ENCODE data around the gene CLEC3B.

The CLEC3B gene

GRCh38 chr3:45041666-45042065 is 15.6 kb downstream of the CLEC3B start:
- TF ChIP-seq, protein P1, sequence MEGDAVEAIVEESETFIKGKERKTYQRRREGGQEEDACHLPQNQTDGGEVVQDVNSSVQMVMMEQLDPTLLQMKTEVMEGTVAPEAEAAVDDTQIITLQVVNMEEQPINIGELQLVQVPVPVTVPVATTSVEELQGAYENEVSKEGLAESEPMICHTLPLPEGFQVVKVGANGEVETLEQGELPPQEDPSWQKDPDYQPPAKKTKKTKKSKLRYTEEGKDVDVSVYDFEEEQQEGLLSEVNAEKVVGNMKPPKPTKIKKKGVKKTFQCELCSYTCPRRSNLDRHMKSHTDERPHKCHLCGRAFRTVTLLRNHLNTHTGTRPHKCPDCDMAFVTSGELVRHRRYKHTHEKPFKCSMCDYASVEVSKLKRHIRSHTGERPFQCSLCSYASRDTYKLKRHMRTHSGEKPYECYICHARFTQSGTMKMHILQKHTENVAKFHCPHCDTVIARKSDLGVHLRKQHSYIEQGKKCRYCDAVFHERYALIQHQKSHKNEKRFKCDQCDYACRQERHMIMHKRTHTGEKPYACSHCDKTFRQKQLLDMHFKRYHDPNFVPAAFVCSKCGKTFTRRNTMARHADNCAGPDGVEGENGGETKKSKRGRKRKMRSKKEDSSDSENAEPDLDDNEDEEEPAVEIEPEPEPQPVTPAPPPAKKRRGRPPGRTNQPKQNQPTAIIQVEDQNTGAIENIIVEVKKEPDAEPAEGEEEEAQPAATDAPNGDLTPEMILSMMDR (IDR thresholded peaks at IDR 0.05; ENCODE audit: low read depth, low read length, poor library complexity, severe bottlenecking) = no peak
- no peak for TF ChIP-seq EZH2phosphoT487 (IDR thresholded peaks at IDR 0.05; ENCODE audit: borderline replicate concordance, low read length)
- H3K9me3 ChIP-seq (ENCODE audit: control insufficient read depth, insufficient read depth, low read length) = no peaks in the 10 kb centered on the region
- H3K36me3 ChIP-seq (ENCODE audit: control insufficient read depth, low read length) = no peaks in the 10 kb centered on the region
- peaks cover 12% of the 10 kb centered on the region for H3K27me3 ChIP-seq (ENCODE audit: control insufficient read depth, low read length)
- H3K4me1 ChIP-seq (ENCODE audit: control insufficient read depth, low read length) = no peaks in the 10 kb centered on the region
- H3K27ac ChIP-seq (ENCODE audit: low read depth, low read length) = no peak overlapping the region
- H3K4me3 ChIP-seq (ENCODE audit: low read length) = no peak overlapping the region
- H4K20me1 ChIP-seq (ENCODE audit: control insufficient read depth, insufficient read depth, low read depth, low read length) = no peaks in the 10 kb centered on the region
- H3K4me2 ChIP-seq (ENCODE audit: low read length) = no peak overlapping the region
- no peaks in the 10 kb centered on the region for H3K9me2 ChIP-seq (replicated peaks; ENCODE audit: control insufficient read depth, low read length)
- no peaks in the 10 kb centered on the region for H3K79me2 ChIP-seq (ENCODE audit: control insufficient read depth, low read length)
- no peaks in the 10 kb centered on the region for H3F3A ChIP-seq (ENCODE audit: control insufficient read depth, insufficient read depth)

DNA sequence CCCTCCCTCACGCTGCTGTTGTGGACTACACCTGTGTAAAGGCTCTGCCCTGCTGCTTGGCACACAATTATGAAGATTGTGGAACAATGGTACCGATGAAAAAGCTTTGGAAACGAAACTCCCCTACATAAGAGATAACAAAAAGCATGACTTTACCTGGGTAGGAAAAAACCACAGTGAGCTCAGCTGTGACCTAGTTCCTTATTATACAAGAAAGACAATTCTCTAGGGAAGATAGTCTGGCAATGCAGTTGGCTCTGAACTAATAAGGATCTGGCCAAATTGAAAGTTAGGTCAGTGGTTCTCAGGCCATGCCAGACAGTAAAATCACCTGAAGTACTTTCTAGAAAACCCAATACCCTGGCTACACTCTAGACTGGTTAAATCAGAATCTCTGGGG is 16.1 kb downstream of the CLEC3B start:
- Histone ChIP-seq H3K4me1 (ENCODE audit: control insufficient read depth, low read length) (no peaks in the 10 kb centered on the region), H3K27ac (ENCODE audit: low read depth, low read length) (no peak overlapping the region), H3K9me3 (ENCODE audit: control insufficient read depth, insufficient read depth, low read length) (no peaks in the 10 kb centered on the region), H3K79me2 (ENCODE audit: control insufficient read depth, low read length) (no peaks in the 10 kb centered on the region), H3K27me3 (ENCODE audit: control insufficient read depth, low read length) (peaks cover 12% of the 10 kb centered on the region), H3F3A (ENCODE audit: control insufficient read depth, insufficient read depth) (no peaks in the 10 kb centered on the region), H3K9me2 (replicated peaks; ENCODE audit: control insufficient read depth, low read length) (no peaks in the 10 kb centered on the region), H3K36me3 (ENCODE audit: control insufficient read depth, low read length) (no peaks in the 10 kb centered on the region), H3K4me2 (ENCODE audit: low read length) (no peak overlapping the region), H4K20me1 (ENCODE audit: control insufficient read depth, insufficient read depth, low read depth, low read length) (no peaks in the 10 kb centered on the region), H3K4me3 (ENCODE audit: low read length) (no peak overlapping the region)
- TF ChIP-seq EZH2phosphoT487 (IDR thresholded peaks at IDR 0.05; ENCODE audit: borderline replicate concordance, low read length) = no peak
- TF ChIP-seq, protein P1 (IDR thresholded peaks at IDR 0.05; ENCODE audit: low read depth, low read length, poor library complexity, severe bottlenecking) = no peak

DNA sequence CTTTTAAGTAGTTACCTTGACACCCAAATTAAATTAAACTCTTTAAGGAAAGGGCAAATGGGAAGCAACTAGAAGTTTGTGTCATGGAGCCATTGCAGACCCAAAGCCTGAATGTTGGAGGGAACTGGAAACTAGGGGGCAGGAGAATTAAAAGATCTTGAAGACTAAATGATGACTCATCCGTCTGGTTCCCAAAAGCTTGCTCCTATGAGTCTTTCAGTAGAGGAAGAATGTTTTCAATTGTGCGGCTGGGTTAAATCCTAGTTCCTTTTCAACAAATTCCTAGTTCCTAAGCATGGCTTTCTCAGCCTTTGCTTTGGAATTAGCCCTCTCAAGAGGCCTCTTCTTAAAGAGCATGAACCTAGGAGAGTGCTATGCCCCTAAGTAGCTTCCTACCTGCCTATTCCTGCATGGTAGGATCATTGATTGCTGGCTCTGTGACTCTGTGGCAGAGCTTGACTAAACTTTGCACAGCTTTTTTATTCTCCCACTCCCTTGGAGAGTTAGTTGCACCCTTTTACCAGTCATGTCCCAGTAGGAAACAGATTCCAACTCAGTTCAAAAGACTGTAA is 17.7 kb downstream of the CLEC3B start:
- Histone ChIP-seq H3K27me3 (ENCODE audit: control insufficient read depth, low read length) (peaks cover 18% of the 10 kb centered on the region), H3K9me3 (ENCODE audit: control insufficient read depth, insufficient read depth, low read length) (no peaks in the 10 kb centered on the region), H3F3A (ENCODE audit: control insufficient read depth, insufficient read depth) (no peaks in the 10 kb centered on the region), H3K9me2 (replicated peaks; ENCODE audit: control insufficient read depth, low read length) (no peaks in the 10 kb centered on the region), H4K20me1 (ENCODE audit: control insufficient read depth, insufficient read depth, low read depth, low read length) (no peaks in the 10 kb centered on the region), H3K4me1 (ENCODE audit: control insufficient read depth, low read length) (no peaks in the 10 kb centered on the region), H3K36me3 (ENCODE audit: control insufficient read depth, low read length) (no peaks in the 10 kb centered on the region), H3K79me2 (ENCODE audit: control insufficient read depth, low read length) (no peaks in the 10 kb centered on the region), H3K4me3 (ENCODE audit: low read length) (no peak overlapping the region), H3K27ac (ENCODE audit: low read depth, low read length) (no peak overlapping the region), H3K4me2 (ENCODE audit: low read length) (no peak overlapping the region)
- no peak for TF ChIP-seq EZH2phosphoT487 (IDR thresholded peaks at IDR 0.05; ENCODE audit: borderline replicate concordance, low read length)
- TF ChIP-seq, protein P1 (IDR thresholded peaks at IDR 0.05; ENCODE audit: low read depth, low read length, poor library complexity, severe bottlenecking) = no peak
